ENCODE results near the gene TBC1D20. TPM values are rescaled to one million over a fixed set of nuclear protein-coding genes. Genes with fewer than 3 reads are reported as not detected.
"Not testable (repeated sequence)": the region's sequence is repeated elsewhere in the genome, so short reads cannot be mapped to it uniquely, and the experiment has no call there.

TBC1D20 gene
- total RNA-seq, 1 experiment from 2014 or later: 32.5 TPM

DNA sequence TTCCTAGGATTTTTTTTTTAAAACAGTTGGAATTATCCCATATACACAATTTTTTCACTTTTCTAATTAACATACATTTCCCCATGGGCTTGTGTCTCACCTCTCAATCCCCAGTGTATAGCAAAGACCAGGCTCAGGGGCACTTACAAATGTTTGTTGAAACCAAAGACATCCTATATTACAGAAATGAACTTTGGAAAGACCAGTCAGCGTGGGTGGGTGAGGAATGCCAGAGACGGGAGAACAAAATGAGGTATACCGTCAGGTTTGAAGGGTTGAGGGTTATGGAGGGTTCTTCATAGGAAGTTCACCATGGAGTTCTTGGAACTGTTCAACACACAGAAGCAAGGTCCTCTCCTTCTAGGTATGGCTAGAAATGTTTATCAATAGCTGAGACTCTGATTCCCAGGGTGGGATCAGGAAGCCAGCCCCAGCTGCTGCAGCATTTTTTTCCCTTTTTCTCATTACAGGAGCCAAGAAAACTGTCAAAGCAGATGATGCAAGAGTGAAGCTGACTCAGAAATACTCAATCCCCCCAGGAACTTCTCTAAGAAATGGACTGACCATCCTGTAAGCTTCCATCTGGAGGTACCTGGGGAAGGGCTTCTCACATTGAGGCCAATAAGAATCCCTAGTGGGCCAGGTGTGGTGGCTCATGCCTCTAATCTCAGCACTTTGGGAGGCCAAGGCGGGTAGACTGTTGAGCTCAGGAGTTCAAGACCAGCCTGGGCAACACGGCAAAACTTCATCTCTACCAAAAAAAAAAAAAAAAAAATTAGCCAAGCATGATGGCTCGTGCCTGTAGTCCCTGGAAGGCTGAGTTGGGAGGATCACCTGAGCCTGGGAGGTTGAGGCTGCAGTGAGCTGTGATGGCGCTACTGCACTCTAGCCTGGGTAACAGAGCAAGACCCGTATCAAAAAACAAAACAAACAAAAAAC is 15.9 kb upstream of the TBC1D20 start:
- Mint-ChIP-seq H3K27me3 (ENCODE audit: insufficient read depth, unreplicated experiment) (no peaks in the 10 kb centered on the region), H3K4me1 (ENCODE audit: insufficient read depth, unreplicated experiment) (peaks cover 11% of the 10 kb centered on the region), H3K9me3 (ENCODE audit: unreplicated experiment) (no peaks in the 10 kb centered on the region), H3K4me3 (ENCODE audit: unreplicated experiment) (no peak overlapping the region), H3K27ac (ENCODE audit: low read depth, unreplicated experiment) (no peak overlapping the region), H3K36me3 (ENCODE audit: insufficient read depth, unreplicated experiment) (peaks cover 85% of the 10 kb centered on the region)
- POLR2A ChIA-PET: interaction anchor here (0.6 to 1.6 kb wide), 7 partner anchors 16 to 125 kb away, joined by 3 to 5 read pairs (median 4); partner anchors contain the start of gene TBC1D20
- CTCF ChIA-PET: interaction anchor here (0.6 to 5.2 kb wide), 25 partner anchors 9 to 477 kb away, joined by 3 to 46 read pairs (median 5); no protein-coding TSS in a partner anchor
- DNase-seq (ENCODE audit: unreplicated experiment): peak; percentile 21
- BruUV-seq (replicated peaks): no TSS peak
- TF ChIP-seq CTCF (IDR thresholded peaks at IDR 0.05; ENCODE audit: unreplicated experiment): no peak
- intact Hi-C loops (cut with micrococcal nuclease): no loop called here

- DNase-seq (ENCODE audit: unreplicated experiment); H3K9me3 Mint-ChIP-seq (ENCODE audit: unreplicated experiment); BruUV-seq (replicated peaks); H3K4me3 Mint-ChIP-seq (ENCODE audit: unreplicated experiment); H3K27me3 Mint-ChIP-seq (ENCODE audit: insufficient read depth, unreplicated experiment); intact Hi-C loops (cut with micrococcal nuclease); H3K27ac Mint-ChIP-seq (ENCODE audit: low read depth, unreplicated experiment): not testable (repeated sequence)
- peaks cover 11% of the 10 kb centered on the region for H3K4me1 Mint-ChIP-seq (ENCODE audit: insufficient read depth, unreplicated experiment)
- H3K36me3 Mint-ChIP-seq (ENCODE audit: insufficient read depth, unreplicated experiment): peaks cover 74% of the 10 kb centered on the region
- ChIA-PET CTCF (interaction anchor here (0.6 to 5.2 kb wide), 14 partner anchors 10 to 263 kb away, joined by 3 to 45 read pairs (median 4); no protein-coding TSS in a partner anchor), POLR2A (interaction anchor here (0.8 to 2.1 kb wide), 8 partner anchors 10 to 114 kb away, joined by 3 to 13 read pairs (median 5); partner anchors contain the start of gene TBC1D20)
Measured at GRCh38 chr20:476561-477249, 14.4 kb upstream of the TBC1D20 start.

GRCh38 chr20:475463-476357 is 13.4 kb upstream of the TBC1D20 start:
- Mint-ChIP-seq H3K9me3 (ENCODE audit: unreplicated experiment) (no peaks in the 10 kb centered on the region), H3K4me3 (ENCODE audit: unreplicated experiment) (no peak overlapping the region), H3K4me1 (ENCODE audit: insufficient read depth, unreplicated experiment) (peaks cover 11% of the 10 kb centered on the region), H3K36me3 (ENCODE audit: insufficient read depth, unreplicated experiment) (peaks cover 67% of the 10 kb centered on the region), H3K27ac (ENCODE audit: low read depth, unreplicated experiment) (no peak overlapping the region), H3K27me3 (ENCODE audit: insufficient read depth, unreplicated experiment) (no peaks in the 10 kb centered on the region)
- ChIA-PET POLR2A (interaction anchor here (1.2 to 2.1 kb wide), 5 partner anchors 9 to 113 kb away, joined by 3 to 13 read pairs (median 6); partner anchors contain the start of gene TBC1D20), CTCF (interaction anchor here (0.7 to 5.2 kb wide), 7 partner anchors 12 to 264 kb away, joined by 3 to 45 read pairs (median 5); no protein-coding TSS in a partner anchor)
- DNase-seq (ENCODE audit: unreplicated experiment): no peak
- intact Hi-C loops (cut with micrococcal nuclease): no loop called here
- no peak for TF ChIP-seq CTCF (IDR thresholded peaks at IDR 0.05; ENCODE audit: unreplicated experiment)
- BruUV-seq (replicated peaks): no TSS peak

GRCh38 chr20:474581-474980 is 12.2 kb upstream of the TBC1D20 start:
- POLR2A ChIA-PET: interaction anchor here (1.1 kb wide), 1 partner anchor 12 kb away, joined by 5 read pairs; the partner anchor contains the start of gene TBC1D20
- H3K36me3 Mint-ChIP-seq (ENCODE audit: insufficient read depth, unreplicated experiment): peaks cover 55% of the 10 kb centered on the region
- no TSS peak for BruUV-seq (replicated peaks)

More at GRCh38 chr20:474581-474980, 12.2 kb upstream of the TBC1D20 start:
- intact Hi-C loops (cut with micrococcal nuclease): no loop called here
- H3K4me3 Mint-ChIP-seq (ENCODE audit: unreplicated experiment): no peak overlapping the region
- DNase-seq (ENCODE audit: unreplicated experiment): no peak
- H3K27me3 Mint-ChIP-seq (ENCODE audit: insufficient read depth, unreplicated experiment): peaks cover 5% of the 10 kb centered on the region
- no peak for TF ChIP-seq CTCF (IDR thresholded peaks at IDR 0.05; ENCODE audit: unreplicated experiment)
- CTCF ChIA-PET: no interaction called here
- peaks cover 11% of the 10 kb centered on the region for H3K4me1 Mint-ChIP-seq (ENCODE audit: insufficient read depth, unreplicated experiment)
- H3K27ac Mint-ChIP-seq (ENCODE audit: low read depth, unreplicated experiment): no peak overlapping the region
- no peaks in the 10 kb centered on the region for H3K9me3 Mint-ChIP-seq (ENCODE audit: unreplicated experiment)
